Suppressor macrophage treated with lipopolysaccharide for 1 hour (primary cell): Measurements from ENCODE around the gene PRKCA.

Experiments
- DNase-seq, 3 donors: peaks; one replicate each; pipeline ENCODE4 v3.0.0-alpha.2; 2020 to 2022

The PRKCA gene

DNA sequence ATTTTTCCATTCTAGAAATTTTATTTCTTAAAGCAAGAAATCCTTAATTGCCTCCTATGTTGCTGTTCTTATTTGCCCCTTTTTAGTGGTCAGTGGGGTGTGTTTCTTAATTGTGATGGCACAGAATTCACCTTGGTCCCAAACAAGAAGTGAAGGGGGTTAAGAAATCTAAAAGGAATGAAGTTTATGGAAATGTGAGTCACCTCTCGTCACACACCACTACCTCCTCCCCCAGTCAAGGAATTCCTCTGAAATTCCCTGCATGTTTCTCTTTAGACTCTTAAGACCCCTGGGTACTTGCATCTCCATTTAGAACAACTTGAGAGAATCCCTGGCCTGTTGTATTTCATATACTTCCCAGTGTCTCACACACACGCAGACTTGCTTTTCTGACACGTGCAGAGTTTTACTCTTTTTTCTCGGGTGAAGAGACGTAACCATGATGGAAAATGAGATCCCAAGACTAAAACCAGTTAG is 247.4 kb downstream of the PRKCA start:
- DNase-seq = no peak

DNA sequence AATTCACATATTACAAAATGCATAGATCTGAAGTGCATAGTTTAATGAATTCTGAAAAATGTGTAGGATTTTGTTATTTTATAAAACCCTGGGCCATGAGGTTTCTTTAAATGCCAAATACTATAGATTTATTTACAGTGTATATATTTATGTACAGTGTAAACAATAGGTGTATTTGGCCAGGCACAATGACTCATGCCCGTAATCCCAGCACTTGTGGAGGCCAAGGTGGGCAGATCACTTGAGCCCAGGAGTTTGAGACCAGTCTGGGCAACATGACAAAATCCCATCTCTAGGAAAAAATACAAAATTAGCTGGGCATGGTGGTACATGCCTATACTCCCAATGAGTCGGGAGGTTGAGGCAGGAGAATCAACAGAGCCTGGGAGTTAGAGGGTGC is 249.4 kb downstream of the PRKCA start:
- no peak for DNase-seq

DNA sequence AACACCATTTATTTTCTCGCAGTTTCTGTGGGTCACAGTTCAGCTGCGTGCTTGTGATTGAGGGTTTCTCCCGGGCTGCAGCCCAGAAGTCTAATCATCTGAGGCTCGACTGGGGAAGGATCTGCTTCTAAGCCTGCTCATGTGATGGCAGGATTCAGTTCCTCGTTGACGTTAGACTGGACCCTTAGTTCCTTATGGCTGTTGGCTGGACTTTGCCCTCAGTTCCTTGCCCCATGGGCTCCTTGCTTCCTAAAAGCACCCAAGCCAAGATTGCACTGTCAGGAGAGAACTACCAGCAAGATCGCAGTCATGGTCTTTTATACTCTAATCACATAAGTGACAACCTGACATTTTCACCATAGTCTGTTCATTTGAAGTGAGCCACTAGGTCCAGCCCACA is 250.0 kb downstream of the PRKCA start:
- no peak for DNase-seq

DNA sequence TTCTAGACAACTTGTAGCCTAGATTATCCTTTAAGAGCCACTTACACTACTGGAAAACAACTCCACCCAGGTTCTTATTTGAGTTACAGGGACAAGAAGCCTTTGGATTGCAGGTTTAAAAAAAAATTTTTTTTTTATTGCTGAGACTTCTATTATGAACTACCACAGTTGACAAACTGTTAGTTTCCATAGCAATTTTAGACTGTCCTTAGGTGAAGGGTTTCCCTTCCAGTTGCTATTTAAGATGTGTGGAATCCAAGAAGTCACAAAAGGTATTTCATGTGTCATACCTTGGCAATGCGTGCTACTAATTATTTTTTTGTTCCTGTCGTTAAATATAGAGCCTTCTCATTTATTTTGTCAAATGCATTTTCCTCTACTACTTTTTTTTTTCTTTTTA is 253.2 kb downstream of the PRKCA start:
- no peak for DNase-seq

DNA sequence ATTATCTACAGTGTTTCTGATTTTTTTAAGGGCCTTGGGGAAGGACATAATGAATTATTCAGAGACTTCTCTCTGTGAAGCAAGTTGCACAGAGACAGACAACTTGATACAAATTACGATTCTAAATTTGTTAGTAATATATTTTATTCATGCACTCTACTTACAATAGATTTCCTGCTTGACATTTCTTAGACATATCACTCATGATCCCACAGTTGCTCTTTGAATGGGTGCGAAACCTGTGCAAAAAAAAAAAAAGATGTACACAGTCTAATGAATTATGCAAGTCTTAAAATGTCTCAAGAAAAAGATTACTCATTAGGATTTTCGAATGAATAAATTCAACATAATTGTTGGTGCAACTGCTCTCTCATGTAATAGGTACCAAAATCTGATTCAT is 254.8 kb downstream of the PRKCA start:
- no peak for DNase-seq

DNA sequence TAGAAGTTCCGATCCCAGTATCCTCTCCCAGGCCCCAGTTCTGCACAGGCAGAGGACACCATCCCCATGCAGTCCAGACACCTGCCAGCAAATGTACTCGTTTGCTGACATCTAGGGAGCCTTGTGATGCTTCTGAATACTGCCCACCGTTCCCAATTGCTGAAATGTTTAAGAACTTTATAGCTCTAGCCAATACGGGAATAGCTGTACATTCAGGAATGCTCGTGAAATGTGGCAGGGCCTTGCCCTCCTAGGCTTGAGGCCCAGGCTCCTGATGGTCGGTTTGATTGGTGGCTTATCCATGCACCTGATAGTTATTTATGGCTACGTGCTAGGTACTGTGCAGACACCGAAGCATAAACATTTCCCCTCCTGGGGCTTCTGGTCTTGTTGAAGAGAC is 255.5 kb downstream of the PRKCA start:
- no peak for DNase-seq

DNA sequence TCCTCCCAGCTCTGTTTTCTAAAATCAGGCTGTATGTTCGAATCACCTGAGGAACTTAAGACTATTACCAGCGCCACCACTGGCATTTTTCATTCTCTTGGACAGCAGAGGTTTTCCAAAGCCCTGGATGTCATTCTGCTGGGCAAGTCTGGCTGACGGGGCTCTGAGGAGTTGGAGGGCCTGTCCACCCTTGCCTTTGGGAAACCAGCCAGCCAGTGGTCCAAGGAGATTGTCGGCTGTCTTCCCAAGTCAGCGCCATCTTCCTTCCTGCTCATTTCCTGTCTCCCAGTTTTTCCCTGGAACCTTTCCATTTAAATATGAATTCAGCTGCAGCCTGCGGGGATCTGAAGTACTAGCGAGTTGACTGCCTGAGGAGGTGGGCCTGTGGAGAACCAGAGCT is 258.3 kb downstream of the PRKCA start:
- no peak for DNase-seq

DNA sequence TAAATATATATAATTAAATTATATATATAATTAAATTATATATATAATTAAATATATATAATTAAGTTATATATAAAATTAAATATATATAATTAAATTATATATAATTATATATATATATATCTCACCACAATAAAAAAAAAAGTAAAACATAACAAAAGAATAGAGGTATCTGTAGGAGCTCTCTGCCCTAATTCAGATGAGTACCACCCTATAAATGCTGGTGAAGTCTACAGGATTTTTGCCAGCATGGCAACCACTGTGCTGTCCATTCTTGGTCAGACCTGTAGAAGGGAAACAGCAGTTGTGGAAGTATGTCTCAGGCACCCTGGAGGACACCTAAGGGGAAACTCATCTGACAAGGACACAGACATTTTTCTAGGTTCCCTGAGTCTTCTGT is 259.7 kb downstream of the PRKCA start:
- DNase-seq = no peak

DNA sequence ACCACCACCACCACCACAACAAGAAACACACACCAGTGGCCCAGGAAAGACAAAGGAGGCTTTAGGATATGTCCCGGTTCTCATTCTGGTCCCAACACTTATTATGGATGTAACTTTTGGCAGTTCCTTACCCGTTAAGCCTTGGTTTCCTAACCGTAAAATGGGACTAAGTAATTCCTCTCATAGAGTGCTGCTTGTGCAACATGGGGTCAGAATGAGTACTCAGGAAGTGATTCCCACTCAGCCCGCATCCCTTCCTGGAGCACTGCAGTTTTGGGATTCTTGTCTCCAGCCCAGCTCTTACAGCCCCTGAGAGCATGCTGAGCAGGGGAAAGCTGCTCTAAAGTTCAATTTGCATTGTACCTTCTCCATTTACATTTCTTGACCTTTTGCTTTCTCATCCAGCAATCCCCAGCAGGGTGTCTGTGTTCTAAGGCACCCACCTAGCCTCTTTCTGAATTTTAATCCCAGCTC is 262.6 kb downstream of the PRKCA start:
- DNase-seq = no peak

DNA sequence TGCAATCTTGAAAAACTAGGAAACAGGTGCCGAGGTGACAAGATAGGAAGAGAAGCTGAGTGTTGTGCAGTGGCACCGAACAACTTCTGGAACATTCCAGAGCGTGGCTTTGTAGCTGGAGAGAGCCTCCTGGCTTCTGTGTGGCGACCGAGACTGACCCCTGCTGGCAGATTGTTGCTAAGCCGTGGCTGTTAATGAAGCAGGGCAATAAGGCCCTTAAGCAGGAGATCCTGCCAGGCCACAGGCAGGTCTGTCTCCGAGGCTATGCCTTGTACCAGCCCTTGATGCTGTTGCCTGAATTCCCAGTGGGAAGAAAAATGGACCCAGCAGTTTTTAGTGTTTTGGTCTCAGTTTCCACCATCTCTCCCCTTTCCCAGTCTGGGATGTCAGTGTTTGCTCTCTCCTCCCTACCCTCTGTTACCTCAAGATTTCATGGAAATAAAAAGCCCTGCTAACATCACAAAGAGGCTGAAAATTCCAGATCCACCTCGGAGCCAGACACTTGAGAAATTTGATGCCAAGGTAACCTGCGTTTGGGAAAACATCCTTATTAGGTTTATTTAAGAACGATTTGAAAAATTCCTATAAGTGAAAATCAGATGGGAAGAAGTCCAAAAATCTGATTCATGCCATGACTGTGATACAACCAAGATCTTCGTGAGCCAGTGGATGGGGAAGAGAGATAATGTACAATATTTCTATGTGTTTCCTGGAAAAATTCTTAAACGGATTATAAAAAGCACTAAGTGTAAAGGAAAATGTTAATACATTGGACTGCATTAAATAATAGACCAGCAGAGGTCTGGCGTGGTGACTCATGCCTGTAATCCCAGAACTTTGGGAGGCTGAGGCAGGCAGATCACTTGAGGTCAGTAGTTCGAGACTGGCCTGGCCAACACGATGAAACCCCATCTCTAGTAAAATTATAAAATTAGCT is 265.1 kb downstream of the PRKCA start:
- peak; percentile 74 to 86 (median 85) for DNase-seq

DNA sequence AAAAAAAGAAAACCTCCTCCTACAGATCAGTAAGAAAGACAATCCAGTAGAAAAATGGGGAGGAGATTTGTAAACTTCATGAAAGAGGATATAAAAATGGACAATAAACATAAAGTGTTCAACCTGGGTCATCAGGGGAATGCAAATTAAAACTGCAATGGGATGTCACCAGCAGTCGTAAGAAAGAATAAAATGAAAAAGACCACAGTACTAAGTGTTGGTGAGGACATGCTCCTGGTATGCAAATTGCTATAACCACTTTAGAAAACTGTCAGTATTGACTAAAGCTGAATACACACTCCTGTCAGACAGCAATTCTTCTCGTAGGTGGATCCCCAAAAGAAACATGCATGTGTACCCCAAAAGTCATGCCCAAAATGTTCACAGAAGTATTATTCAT is 267.2 kb downstream of the PRKCA start:
- DNase-seq = no peak

DNA sequence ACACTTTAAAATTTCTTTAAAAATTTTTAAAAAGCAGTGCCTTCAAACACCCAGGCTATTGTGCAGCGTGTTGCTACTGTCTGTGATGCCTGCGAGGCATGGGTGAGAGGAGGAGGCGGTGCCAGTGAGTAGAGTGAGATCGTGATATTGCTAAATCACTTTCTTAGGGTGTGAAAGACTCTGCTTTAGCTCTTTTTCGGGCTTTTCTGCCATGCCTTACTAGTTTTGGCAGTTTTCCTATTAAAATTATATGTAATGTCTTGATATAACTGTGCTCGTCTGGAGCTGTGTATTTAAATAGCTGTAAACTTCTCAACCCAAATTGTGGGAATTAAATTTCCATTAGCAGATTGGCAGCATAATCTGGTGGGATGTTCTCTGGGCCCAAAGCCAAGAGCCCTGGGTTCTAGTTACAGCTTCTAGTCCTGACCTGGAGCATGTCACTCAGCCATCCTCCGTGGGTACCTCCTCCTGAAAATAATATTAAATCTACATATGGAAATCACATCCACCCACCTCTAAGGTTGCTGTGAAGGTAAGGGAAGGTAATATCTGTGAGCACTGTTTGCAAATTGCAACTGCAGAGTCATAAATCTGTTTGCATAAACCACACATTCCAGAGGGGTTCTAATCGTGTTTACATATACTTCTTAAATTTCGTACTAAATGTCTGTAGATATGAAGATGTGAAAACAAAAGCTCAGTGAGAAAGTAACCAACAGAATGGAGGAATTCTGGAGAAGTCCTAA is 268.2 kb downstream of the PRKCA start:
- DNase-seq = no peak

DNA sequence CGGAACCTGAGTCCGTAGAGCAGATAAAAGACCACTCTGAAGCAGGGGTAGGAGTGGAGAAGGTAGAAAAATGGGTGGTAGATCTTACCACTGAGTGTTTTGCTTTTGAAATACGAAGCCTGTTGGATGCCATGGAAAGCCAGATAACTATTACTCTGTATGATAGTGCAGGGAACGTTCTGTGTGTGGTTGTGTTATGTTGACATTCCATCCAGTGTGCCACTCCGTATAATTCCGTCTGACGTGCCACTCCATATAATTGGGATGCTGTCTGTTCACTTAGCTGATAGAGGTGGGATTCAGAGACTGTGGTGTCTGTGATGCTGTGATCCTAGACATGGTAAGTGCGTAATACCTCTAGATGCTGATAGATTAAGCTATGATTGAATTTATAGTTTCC is 269.3 kb downstream of the PRKCA start:
- no peak for DNase-seq

DNA sequence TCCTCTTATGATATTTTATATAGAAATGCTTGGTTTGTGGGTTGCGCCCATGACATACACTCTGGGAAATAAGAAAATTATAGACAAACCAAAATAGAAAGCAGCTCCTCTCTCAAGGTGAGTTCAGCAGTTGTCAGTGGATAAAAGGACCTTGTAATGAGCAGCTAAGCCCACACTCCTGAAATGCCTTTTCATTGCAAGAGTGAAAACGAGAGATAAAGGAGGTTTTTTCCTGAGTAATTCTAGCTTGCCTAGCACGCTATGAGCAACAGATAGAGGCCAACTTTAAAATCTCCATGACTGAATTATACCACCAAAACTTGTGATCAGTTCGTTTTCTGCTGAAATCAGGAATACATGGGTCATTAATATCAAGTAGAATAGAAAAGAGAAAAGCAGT is 270.7 kb downstream of the PRKCA start:
- DNase-seq = no peak

DNA sequence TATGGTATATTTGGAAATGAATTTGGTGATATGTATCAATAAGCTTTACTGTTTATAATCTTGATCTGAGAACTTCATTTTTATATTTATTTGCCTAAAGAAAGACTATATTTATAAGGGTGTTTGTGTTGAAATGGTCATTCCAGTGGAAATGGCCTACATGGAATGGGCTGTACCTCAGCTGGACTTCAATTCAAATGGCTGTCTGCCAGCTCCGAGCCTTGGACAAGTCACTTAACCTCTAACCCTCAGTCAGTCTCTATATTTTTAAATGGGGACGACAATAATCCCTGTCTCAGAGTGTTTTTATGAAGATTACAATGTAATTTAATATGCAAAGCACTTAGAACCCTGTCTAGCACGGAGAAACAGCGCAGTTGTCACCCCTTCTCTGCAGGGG is 271.7 kb downstream of the PRKCA start:
- DNase-seq = no peak

DNA sequence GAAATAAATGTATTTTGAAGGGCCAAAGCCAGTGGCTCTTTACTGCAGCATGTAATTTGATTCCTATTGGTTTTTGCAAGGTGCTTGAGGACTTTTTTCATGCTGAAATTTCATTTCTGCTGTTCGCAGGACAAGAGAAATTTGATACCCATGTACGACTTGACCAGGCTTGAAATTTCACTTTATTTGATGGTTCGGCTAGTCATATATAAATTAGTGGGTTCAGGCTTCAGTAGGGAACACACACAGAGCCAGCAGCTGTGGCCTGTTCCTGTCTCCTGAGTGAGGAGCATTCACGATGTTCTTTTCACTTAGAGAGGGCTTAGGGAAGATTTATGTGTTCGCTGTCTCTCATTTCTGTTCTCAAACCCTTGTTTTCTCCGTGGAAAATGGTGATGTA is 274.1 kb downstream of the PRKCA start:
- no peak for DNase-seq

DNA sequence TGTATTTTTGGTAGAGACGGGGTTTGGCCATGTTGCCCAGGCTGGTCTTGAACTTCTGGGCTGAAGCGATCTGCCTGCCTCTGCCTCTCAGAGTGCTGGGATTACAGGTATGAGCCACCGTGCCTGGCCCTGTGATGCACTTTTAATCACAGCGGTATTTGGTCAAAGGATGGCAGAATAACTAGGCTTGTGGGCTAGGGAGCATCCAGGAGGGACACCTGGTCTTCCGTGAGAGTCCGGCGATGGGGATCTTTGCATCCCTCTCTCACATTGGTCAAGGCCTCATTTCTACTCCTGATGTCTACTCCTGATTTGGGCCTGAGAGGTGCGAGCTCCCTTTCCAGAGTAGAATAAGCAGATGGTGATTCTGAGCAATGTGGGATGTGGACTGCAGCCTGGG is 274.6 kb downstream of the PRKCA start:
- DNase-seq = no peak

DNA sequence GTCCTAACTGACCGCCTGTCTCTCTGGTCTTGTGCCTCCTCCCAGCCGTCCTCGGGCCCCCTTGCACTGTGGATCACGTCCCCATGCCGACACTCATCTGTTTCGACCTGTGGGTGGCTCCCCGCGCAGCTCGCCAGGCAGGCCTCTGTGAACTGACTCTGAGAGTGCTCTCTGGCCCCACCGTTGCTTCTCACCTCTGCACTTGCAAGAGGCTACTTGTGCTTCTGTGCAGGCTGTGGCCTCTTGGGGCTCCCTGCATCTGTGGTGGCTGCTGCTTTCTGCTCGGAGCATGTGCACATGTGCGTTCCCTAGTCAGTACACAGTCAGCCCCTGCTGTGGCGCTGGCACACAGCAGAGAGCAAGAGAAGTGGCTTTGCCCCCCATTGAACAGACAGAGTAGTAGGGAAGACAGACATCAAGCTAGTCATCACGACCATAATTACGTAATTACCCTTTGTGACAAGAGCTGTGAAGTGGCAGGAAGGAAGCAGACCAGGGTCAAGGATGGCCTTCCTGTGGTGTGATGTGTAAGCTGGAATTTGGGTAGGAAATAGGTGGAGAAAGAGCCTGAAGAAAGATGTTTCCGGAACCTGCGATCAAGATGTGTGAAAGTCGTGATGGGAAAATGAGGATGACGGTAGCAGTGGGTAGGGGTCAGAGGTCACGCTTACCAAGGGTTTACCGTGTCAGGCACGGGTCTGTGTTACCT is 276.5 kb downstream of the PRKCA start:
- DNase-seq = no peak

DNA sequence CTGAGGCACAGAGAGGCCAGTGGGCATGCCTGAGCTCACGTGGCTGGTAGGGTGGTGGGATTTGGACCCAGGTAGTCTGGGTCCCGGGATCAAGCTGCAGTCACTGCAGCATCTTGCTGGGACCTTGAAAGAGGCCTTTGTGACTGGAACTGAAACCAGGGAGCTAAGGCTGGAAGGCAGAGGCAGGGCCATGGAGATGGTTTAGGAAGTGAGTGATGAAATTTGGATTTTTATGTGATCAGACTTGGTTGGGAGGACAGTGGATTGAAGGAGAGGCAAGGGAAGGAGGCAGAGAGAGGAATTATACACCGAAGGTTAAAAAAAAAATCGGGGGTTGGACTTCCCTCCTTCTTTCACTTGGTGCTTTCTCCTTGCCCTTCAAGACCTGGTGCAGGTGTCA is 277.1 kb downstream of the PRKCA start:
- DNase-seq = no peak

DNA sequence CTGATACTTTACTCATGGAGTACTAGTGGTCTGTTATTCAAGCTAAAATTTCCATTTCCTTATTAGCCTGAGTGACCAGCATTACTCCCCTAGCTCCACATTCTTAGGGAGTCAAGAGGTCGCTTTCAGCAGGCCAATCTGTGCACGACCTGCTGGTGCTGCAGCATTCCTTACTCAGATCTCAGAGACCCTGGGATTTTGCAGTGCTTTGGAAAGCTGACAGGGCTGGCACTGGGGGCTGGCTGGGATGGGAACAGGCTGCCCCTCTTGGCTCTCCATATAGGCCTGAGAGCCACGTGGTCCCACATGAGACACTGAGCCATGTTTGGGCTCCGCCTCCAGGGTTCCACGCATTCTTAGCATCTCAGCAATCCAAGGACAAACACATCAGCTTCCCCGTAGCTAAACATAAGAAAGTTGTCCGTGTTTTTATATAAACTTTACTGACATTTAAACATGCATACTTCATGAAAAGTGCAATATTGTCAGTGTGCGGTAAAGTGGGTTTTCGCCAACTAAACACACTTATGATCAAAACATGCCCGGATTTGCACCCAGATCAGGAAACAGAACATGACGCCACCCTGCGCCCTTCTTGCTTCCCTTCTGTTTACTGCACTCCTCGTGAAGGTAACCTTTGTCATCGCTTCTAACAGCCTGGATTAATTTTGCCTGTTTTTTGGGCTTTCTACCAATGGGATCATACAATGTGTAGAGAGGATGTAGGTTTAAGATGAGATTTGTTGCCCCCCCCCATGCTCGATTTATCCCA is 278.0 kb downstream of the PRKCA start:
- no peak for DNase-seq

DNA sequence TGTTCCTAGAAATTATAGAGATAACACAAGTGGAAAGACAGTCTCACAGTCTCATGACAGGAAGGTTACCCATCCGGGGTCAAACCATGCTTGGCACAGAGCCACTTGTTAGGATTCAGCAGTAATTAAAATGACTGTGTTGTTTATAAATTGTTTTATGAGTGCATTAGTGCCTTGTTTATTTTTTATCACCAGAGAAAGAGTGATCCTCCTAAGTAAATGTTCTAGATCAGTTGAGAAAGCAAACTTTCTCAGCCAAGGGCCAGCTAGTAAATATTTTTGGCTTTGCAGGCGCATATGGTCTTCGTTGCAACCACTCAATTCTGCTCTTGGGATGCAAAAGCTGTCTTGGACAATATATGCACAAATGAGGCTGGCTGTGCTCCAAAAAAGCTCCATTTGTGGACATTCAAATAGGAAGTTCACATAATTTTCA is 278.6 kb downstream of the PRKCA start:
- DNase-seq = no peak

DNA sequence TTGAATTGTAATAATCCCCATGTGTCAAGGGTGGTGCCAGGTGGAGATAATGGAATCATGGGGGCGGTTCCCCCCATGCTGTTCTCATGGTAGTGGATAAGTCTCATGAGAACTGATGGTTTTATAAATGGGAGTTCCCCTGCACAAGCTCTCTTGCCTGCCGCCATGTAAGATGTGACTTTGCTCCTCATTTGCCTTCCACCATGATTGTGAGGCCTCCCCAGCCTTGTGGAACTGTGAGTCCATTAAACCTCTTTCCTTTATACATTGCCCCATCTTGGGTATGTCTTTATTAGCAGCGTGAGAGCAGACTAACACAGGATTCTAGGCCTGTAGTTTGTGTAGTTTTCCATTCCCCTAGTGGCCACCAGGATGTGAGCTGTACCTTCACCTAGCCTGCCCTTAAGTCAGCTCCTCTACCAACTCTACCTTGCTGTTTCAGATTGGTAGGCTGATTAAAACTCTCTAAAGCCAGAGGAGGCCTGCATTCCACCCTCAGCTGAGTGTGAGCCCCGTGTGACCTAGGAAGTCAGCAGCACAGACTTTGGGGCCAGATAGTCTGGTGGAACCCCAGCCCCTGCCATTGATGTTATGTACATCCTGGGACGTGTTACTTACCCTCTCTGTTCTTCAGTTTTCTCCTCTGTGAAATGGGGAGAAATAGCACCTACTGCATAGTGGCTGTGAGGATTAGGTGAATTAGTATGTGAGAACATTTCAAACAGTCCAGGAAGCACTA is 280.1 kb downstream of the PRKCA start:
- no peak for DNase-seq
